Panc1 (cell line): ENCODE data around the gene CNGA4.

Experiments
- CTCF ChIP-seq: fragments of 450-650 bp; IDR thresholded peaks from 2 replicates; pipeline ENCODE4 v1.5.1; 2017; ENCODE audit warnings: mild to moderate bottlenecking
- POLR2AphosphoS5 ChIP-seq: IDR thresholded peaks from 2 replicates; pipeline ENCODE4 v1.6.1; 2012; ENCODE audit warnings: mild to moderate bottlenecking, low read depth, low read length, moderate library complexity
- SIN3A ChIP-seq: IDR thresholded peaks from 2 replicates; pipeline ENCODE4 v1.6.1; 2012; ENCODE audit warnings: low read depth, mild to moderate bottlenecking, low read length, moderate library complexity, borderline replicate concordance; ENCODE audit not compliant: insufficient read depth
- TCF7L2 ChIP-seq: IDR thresholded peaks from 2 replicates; pipeline ENCODE4 v1.6.1; 2011; ENCODE audit warnings: mild to moderate bottlenecking, low read depth, low read length, inconsistent platforms

DNA sequence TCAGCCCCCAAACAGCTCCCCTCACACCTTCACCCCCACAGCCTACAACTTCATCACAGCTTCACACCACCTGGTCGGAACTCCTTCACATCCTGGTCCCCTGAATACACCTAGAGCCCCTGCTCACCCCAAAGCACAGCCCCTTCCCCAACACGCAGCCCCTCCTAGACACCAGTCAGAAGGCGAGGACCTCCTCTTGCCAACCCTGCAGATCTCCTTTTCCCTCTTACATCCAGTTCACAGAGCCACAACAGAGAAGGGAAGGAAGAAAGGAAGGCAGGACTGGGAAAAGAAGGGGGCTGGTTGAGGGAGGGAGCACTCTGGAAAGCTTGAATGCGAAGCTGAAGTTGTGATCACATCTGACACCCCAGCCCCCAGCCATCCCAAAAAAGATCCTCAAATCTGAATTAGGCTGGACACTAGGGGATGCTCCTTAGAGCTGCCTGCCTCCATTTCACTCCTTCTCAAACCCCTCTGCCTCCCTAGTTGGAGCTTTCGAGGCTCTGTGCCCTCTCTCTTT lies 21.4 kb downstream of the CNGA4 start:
- TF ChIP-seq CTCF: no peak
- TF ChIP-seq SIN3A: no peak
- no peak for TF ChIP-seq TCF7L2
- no peak for TF ChIP-seq POLR2AphosphoS5
